Measurements from ENCODE around the gene FBXO31.
"Not testable (repeated sequence)": the region's sequence is repeated elsewhere in the genome, so short reads cannot be mapped to it uniquely, and the experiment has no call there.

Gene FBXO31

GRCh38 chr16:87384162-87384874 lies 742 bp upstream of the FBXO31 start:
- DNase-seq (ENCODE audit: low read depth) = no peak

- DNase-seq (ENCODE audit: low read depth) = no peak
These were observed 1.4 kb downstream of the FBXO31 start for GRCh38 chr16:87382023-87382785.

GRCh38 chr16:87380881-87381280 lies 2.7 kb downstream of the FBXO31 start:
- DNase-seq (ENCODE audit: low read depth) = no peak

GRCh38 chr16:87380403-87380802 lies 3.2 kb downstream of the FBXO31 start:
- DNase-seq (ENCODE audit: low read depth) = no peak

GRCh38 chr16:87379312-87379752 lies 4.2 kb downstream of the FBXO31 start:
- not testable (repeated sequence) for DNase-seq (ENCODE audit: low read depth)

GRCh38 chr16:87376660-87377059 lies 6.9 kb downstream of the FBXO31 start:
- no peak for DNase-seq (ENCODE audit: low read depth)

- no peak for DNase-seq (ENCODE audit: low read depth)
These were observed 8.0 kb downstream of the FBXO31 start for GRCh38 chr16:87375426-87376135.

- no peak for DNase-seq (ENCODE audit: low read depth)
These were observed 9.3 kb downstream of the FBXO31 start for GRCh38 chr16:87374313-87374712.

GRCh38 chr16:87372305-87372704 lies 11.3 kb downstream of the FBXO31 start:
- DNase-seq (ENCODE audit: low read depth) = no peak

- DNase-seq (ENCODE audit: low read depth) = no peak
These were observed 12.2 kb downstream of the FBXO31 start for GRCh38 chr16:87371261-87371866.

- no peak for DNase-seq (ENCODE audit: low read depth)
These were observed 13.5 kb downstream of the FBXO31 start for GRCh38 chr16:87369796-87370719.

- DNase-seq (ENCODE audit: low read depth) = no peak
These were observed 14.3 kb downstream of the FBXO31 start for GRCh38 chr16:87369117-87369765.

- no peak for DNase-seq (ENCODE audit: low read depth)
These were observed 15.4 kb downstream of the FBXO31 start for GRCh38 chr16:87368029-87368770.

- DNase-seq (ENCODE audit: low read depth) = no peak
These were observed 16.0 kb downstream of the FBXO31 start for GRCh38 chr16:87367529-87367928.

- no peak for DNase-seq (ENCODE audit: low read depth)
These were observed 16.6 kb downstream of the FBXO31 start for GRCh38 chr16:87366930-87367329.

GRCh38 chr16:87366288-87366687 lies 17.3 kb downstream of the FBXO31 start:
- DNase-seq (ENCODE audit: low read depth) = no peak

GRCh38 chr16:87365021-87365713 lies 18.4 kb downstream of the FBXO31 start:
- DNase-seq (ENCODE audit: low read depth) = no peak

- no peak for DNase-seq (ENCODE audit: low read depth)
These were observed 19.7 kb downstream of the FBXO31 start for GRCh38 chr16:87363771-87364455.
